Gastroesophageal sphincter (tissue), 2 donors: Measurements from ENCODE around the gene INAFM2.

Experiments used
- EP300 ChIP-seq: sonication (generic); formaldehyde crosslinking; IDR thresholded peaks from one replicate; pipeline ENCODE4 v1.6.1; 2017; ENCODE audit warnings: antibody characterized with exemption, mild to moderate bottlenecking
- POLR2A ChIP-seq, 2 donors: fragments of 450-650 bp; IDR thresholded peaks; one replicate each; pipeline ENCODE4 v1.6.1; 2017; ENCODE audit warnings: antibody characterized with exemption in 2 of 2, mild to moderate bottlenecking in 2 of 2, moderate library complexity in 1 of 2

GRCh38 chr15:40363611-40364010 is 40.1 kb downstream of the INAFM2 start:
- TF ChIP-seq EP300 (no peak), POLR2A (IDR thresholded peaks at IDR 0.05) (no peak)
